CD4-positive, alpha-beta memory T cell (primary cell): ENCODE data around the gene AURKB. TPM values are rescaled to one million over a fixed set of nuclear protein-coding genes. Genes with fewer than 3 reads are reported as not detected.

Experiments used
- CTCF ChIA-PET: fragments of 350-600 bp; sonication (Branson Sonifier 250); formaldehyde crosslinking; loops from one replicate; lab custom pipeline; 2021; ENCODE audit warnings: inconsistent platforms; ENCODE audit not compliant: partially characterized antibody; lab: Charles Lee
- POLR2A ChIA-PET: fragments of 350-600 bp; sonication (Branson Sonifier 250); formaldehyde crosslinking; loops from one replicate; lab custom pipeline; 2021; ENCODE audit not compliant: partially characterized antibody; lab: Charles Lee
- DNase-seq, 5 donors: peaks; one replicate each; pipeline versions ENCODE4 v3.0.0 to v3.0.0-alpha.2; 2020 to 2022; ENCODE audit warnings: mixed read lengths in 1 of 5
- H3K27ac ChIP-seq: one replicate; pipeline ENCODE4 v1.7.0; 2013; ENCODE audit warnings: low read depth, low read length
- H3K27me3 ChIP-seq: 2 replicates; pipeline ENCODE4 v1.7.0; 2013; ENCODE audit warnings: mild to moderate bottlenecking, low read length, moderate library complexity; ENCODE audit not compliant: insufficient read depth
- H3K36me3 ChIP-seq: 2 replicates; pipeline ENCODE4 v1.7.0; 2013; ENCODE audit warnings: mild to moderate bottlenecking, low read length, moderate library complexity; ENCODE audit not compliant: insufficient read depth
- H3K4me1 ChIP-seq: 2 replicates; pipeline ENCODE4 v1.7.0; 2013; ENCODE audit warnings: mild to moderate bottlenecking, low read length, moderate library complexity; ENCODE audit not compliant: insufficient read depth
- H3K4me3 ChIP-seq, 2 donors: one replicate each; pipeline ENCODE4 v1.7.0; 2013; ENCODE audit warnings: low read length in 2 of 2, mild to moderate bottlenecking in 1 of 2
- H3K9me3 ChIP-seq, 2 donors: one replicate each; pipeline ENCODE4 v1.7.0; 2013; ENCODE audit warnings: low read length in 2 of 2, control low read depth in 1 of 2; ENCODE audit not compliant: control insufficient read depth in 1 of 2
- H3K27ac Mint-ChIP-seq, 7 donors: one replicate each; pipeline ENCODE4 v1.8.0; 2020 to 2021; ENCODE audit warnings: mixed read lengths in 7 of 7, mild to moderate bottlenecking in 6 of 7, inconsistent platforms in 3 of 7, moderate library complexity in 3 of 7
- H3K27me3 Mint-ChIP-seq, 2 donors: one replicate each; pipeline ENCODE4 v1.8.0; 2020 to 2021; ENCODE audit warnings: mixed read lengths in 2 of 2
- H3K36me3 Mint-ChIP-seq, 2 donors: one replicate each; pipeline ENCODE4 v1.8.0; 2020 to 2021; ENCODE audit warnings: mixed read lengths in 2 of 2, inconsistent platforms in 1 of 2, mild to moderate bottlenecking in 1 of 2
- H3K4me1 Mint-ChIP-seq, 4 donors: one replicate each; pipeline ENCODE4 v1.8.0; 2020 to 2021; ENCODE audit warnings: mixed read lengths in 4 of 4, mild to moderate bottlenecking in 1 of 4
- H3K4me3 Mint-ChIP-seq, 8 donors: one replicate each; pipeline ENCODE4 v1.8.0; 2020 to 2021; ENCODE audit warnings: mixed read lengths in 8 of 8, mild to moderate bottlenecking in 7 of 8, moderate library complexity in 6 of 8, inconsistent platforms in 3 of 8
- H3K9me3 Mint-ChIP-seq, 8 donors: one replicate each; pipeline ENCODE4 v1.8.0; 2020 to 2021; ENCODE audit warnings: mixed read lengths in 8 of 8, mild to moderate bottlenecking in 5 of 8, inconsistent platforms in 3 of 8, moderate library complexity in 1 of 8
- intact Hi-C: fragments of 100-400 bp; cut with micrococcal nuclease; formaldehyde crosslinking; loops from one replicate; pipeline ENCODE4 v1.15.1; 2023
- polyA plus RNA-seq, 2 donors: library from polyadenylated mRNA; unstranded; fragments of 300-500 nt; fragmentation: Illumina TruSeq; gene quantifications; one replicate each; pipeline ENCODE4 v1.2.3, GENCODE V29; 2021
- total RNA-seq, 2 experiments: library from RNA; stranded (reverse); gene quantifications; one replicate each; pipeline ENCODE4 v1.2.3, GENCODE V29; 2021

Gene AURKB
- under 1 TPM; 0.67 to 0.83 TPM for total RNA-seq
- polyA plus RNA-seq: under 1 TPM in 1 of 2 donors, not detected in 1; 0.36 TPM

DNA sequence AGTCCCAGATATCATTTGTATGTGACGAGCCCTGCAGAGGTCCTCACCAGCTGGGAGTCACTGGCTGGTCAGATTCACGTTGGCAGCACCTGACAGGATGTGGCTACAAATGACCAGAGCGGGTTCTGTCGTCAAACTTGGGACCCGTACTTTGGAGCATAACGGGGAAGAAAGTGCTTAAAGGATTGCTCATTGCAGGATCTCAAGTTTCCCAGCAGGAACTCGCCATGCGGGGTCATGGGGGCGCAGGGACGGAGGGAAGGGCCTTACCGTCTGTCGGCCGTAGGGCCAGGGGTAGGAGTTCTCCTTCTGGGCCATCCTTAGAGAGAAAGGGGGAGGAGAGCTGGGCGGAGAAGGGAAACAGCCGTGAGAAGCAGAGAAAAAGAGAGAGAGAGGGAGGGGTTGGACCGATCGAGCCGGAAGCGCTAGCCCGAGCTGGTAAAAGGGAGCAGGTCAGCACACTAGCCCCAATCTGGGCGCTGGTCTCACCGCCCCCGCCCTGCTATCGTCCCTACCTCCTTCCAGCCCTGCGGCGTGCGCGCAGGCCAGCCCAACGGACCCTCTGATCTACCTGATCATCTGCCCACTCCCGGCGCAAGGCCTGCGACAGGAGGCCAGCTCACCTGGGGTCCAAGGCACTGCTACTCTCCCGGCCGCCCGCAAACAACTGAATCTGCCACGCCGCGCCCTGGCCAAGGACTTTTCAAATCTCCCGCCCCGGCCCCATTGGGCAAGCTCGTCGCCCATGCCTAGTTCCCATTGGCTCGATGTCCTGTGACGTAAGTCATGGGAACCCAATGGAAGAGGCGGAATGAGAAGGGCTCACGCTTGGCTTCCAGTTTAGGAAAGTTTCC is at the start of gene AURKB:
TSS of gene AURKB (minus strand) at position 669 of the 854 bp plus-strand sequence. CDS start at position 318, 351 bp downstream.
- peaks cover 0 to 2% (median 0%) of the 10 kb centered on the region in 8 donors for H3K9me3 Mint-ChIP-seq
- Histone ChIP-seq H3K27ac (peak within 1 kb of the TSS; percentile 69), H3K9me3 (no peaks in the 10 kb centered on the region), H3K4me3 (peak within 1 kb of the TSS; percentile 71 to 83), H3K36me3 (no peaks in the 10 kb centered on the region), H3K4me1 (peaks cover 15% of the 10 kb centered on the region), H3K27me3 (no peaks in the 10 kb centered on the region)
- no peaks in the 10 kb centered on the region for H3K36me3 Mint-ChIP-seq
- ChIA-PET POLR2A (interaction anchor here (0.6 to 5.0 kb wide), 22 partner anchors 9 to 353 kb away, joined by 3 to 74 read pairs (median 6); partner anchors contain the start of genes ALOXE3, BORCS6, CTC1 and NAA38), CTCF (interaction anchor here (0.9 to 1.8 kb wide), 7 partner anchors 11 to 116 kb away, joined by 3 to 6 read pairs (median 4); partner anchors contain the start of genes ALOXE3 and SLC25A35)
- peaks cover 13 to 21% (median 17%) of the 10 kb centered on the region in 4 donors for H3K4me1 Mint-ChIP-seq
- H3K4me3 Mint-ChIP-seq: peak within 1 kb of the TSS; percentile 85 to 96 (median 92)
- H3K27me3 Mint-ChIP-seq: no peaks in the 10 kb centered on the region
- peak; percentile 90 to 98 (median 90) for DNase-seq
- intact Hi-C loops: loop anchor here (1.0 kb wide), 3 partner anchors 10 to 23 kb away; no protein-coding TSS in a partner anchor
- H3K27ac Mint-ChIP-seq: peak within 1 kb of the TSS; percentile 82 to 95 (median 94)

DNA sequence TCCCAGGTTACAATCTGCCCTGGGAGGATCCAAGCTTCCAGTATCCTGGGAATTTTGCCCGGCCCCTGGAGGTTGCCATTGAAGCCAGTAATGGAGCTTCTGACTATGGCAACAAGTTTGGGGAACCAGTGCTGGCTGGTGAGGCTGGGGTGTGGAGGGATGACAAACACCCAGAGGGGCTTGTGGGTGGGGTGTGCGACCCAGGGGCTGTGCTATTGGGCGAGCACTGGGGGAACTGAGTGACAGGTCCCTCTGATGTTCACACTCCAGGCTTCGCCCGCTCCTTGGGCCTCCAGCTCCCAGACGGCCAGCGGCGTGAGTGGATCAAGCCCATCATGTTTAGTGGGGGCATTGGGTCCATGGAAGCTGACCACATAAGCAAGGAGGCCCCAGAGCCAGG is 47.4 kb upstream of the AURKB start:
- intact Hi-C loops: no loop called here
- Mint-ChIP-seq H3K36me3 (peaks cover 15 to 34% of the 10 kb centered on the region in 2 donors), H3K27ac (no peak overlapping the region), H3K27me3 (no peaks in the 10 kb centered on the region), H3K9me3 (no peaks in the 10 kb centered on the region), H3K4me3 (no peak overlapping the region), H3K4me1 (no peaks in the 10 kb centered on the region)
- Histone ChIP-seq H3K27me3 (no peaks in the 10 kb centered on the region), H3K36me3 (peaks cover 10% of the 10 kb centered on the region), H3K4me3 (no peak overlapping the region), H3K9me3 (no peaks in the 10 kb centered on the region), H3K4me1 (no peaks in the 10 kb centered on the region), H3K27ac (no peak overlapping the region)
- ChIA-PET CTCF (interaction anchor here (0.6 kb wide), 1 partner anchor 179 kb away, joined by 3 read pairs; no protein-coding TSS in a partner anchor), POLR2A (interaction anchor here (1.7 kb wide), 1 partner anchor 11 kb away, joined by 4 read pairs; no protein-coding TSS in a partner anchor)
- DNase-seq: no peak

DNA sequence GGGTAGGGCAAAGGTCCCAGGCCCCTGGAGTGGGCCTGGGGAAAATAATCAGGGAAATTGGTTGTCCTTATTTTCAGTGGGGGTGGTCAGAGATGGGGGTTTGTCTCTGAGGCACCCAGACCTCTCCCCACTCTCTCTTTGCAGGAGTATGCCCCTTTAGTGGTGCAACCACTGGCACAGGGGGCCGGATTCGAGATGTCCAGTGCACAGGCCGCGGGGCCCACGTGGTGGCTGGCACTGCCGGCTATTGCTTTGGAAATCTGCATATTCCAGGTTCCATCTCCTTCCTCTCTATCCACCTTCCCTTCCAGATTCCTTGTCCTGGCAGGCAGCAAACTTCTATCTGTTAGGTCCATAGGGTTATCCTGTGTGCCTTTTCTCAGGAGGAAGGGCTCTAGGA is 46.3 kb upstream of the AURKB start:
- Mint-ChIP-seq H3K4me3 (no peak overlapping the region), H3K4me1 (no peaks in the 10 kb centered on the region), H3K27me3 (no peaks in the 10 kb centered on the region), H3K27ac (no peak overlapping the region), H3K9me3 (no peaks in the 10 kb centered on the region), H3K36me3 (peaks cover 13 to 28% of the 10 kb centered on the region in 2 donors)
- H3K36me3 ChIP-seq: peaks cover 10% of the 10 kb centered on the region
- H3K27me3 ChIP-seq: no peaks in the 10 kb centered on the region
- intact Hi-C loops: no loop called here
- H3K9me3 ChIP-seq: no peaks in the 10 kb centered on the region
- DNase-seq: no peak
- H3K4me3 ChIP-seq: no peak overlapping the region
- POLR2A ChIA-PET: no interaction called here
- CTCF ChIA-PET: no interaction called here
- no peaks in the 10 kb centered on the region for H3K4me1 ChIP-seq
- H3K27ac ChIP-seq: no peak overlapping the region

DNA sequence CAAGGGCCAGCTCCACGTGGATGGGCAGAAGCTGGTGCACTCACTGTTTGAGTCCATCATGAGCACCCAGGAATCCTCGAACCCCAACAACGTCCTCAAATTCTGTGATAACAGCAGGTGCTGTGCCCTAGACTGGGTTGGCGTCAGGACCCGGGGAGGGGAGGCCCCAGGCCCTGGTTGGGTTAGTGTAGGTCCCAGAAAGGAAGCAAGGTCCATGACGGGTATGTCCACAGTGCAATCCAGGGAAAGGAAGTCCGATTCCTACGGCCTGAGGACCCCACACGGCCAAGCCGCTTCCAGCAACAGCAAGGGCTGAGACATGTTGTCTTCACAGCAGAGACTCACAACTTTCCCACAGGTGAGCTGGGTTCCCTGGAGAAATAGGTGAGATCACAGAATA is 45.9 kb upstream of the AURKB start:
- Histone ChIP-seq H3K9me3 (no peaks in the 10 kb centered on the region), H3K27ac (no peak overlapping the region), H3K27me3 (no peaks in the 10 kb centered on the region), H3K36me3 (peaks cover 10% of the 10 kb centered on the region), H3K4me1 (no peaks in the 10 kb centered on the region), H3K4me3 (no peak overlapping the region)
- Mint-ChIP-seq H3K36me3 (peaks cover 13 to 28% of the 10 kb centered on the region in 2 donors), H3K27ac (no peak overlapping the region), H3K4me1 (no peaks in the 10 kb centered on the region), H3K4me3 (no peak overlapping the region), H3K27me3 (no peaks in the 10 kb centered on the region), H3K9me3 (no peaks in the 10 kb centered on the region)
- no peak for DNase-seq
- ChIA-PET POLR2A (interaction anchor here (0.5 to 0.8 kb wide), 2 partner anchors 9 to 172 kb away, joined by 3 read pairs; no protein-coding TSS in a partner anchor), CTCF (interaction anchor here (0.7 kb wide), 1 partner anchor 137 kb away, joined by 3 read pairs; no protein-coding TSS in a partner anchor)
- intact Hi-C loops: no loop called here

DNA sequence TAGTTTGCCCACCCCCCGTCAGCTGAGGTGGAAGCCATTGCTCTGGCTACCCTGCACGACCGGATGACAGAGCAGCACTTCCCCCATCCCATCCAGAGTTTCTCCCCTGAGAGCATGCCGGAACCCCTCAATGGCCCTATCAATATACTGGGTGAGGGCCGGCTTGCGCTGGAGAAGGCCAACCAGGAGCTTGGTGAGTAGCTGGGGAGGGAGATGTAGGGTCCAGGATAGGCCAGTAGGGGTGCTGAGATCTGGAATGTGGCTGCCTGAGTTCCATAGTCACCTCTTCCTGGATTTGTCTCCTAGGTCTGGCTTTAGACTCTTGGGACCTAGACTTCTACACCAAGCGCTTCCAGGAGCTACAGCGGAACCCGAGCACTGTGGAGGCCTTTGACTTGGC is 45.1 kb upstream of the AURKB start:
- no peak overlapping the region for H3K27ac ChIP-seq
- no peaks in the 10 kb centered on the region for H3K27me3 ChIP-seq
- ChIA-PET POLR2A (interaction anchor here (0.5 to 0.8 kb wide), 2 partner anchors 9 to 171 kb away, joined by 3 read pairs; no protein-coding TSS in a partner anchor), CTCF (interaction anchor here (0.7 kb wide), 1 partner anchor 136 kb away, joined by 3 read pairs; no protein-coding TSS in a partner anchor)
- no peaks in the 10 kb centered on the region for H3K9me3 ChIP-seq
- peak overlapping the region in 1 of 7 donors; percentile 29 for H3K27ac Mint-ChIP-seq
- intact Hi-C loops: no loop called here
- H3K4me1 ChIP-seq: no peaks in the 10 kb centered on the region
- H3K4me3 Mint-ChIP-seq: no peak overlapping the region
- H3K36me3 Mint-ChIP-seq: peaks cover 9 to 22% of the 10 kb centered on the region in 2 donors
- no peak for DNase-seq
- no peaks in the 10 kb centered on the region for H3K9me3 Mint-ChIP-seq
- peaks cover 2 to 4% (median 3%) of the 10 kb centered on the region in 4 donors for H3K4me1 Mint-ChIP-seq
- no peak overlapping the region for H3K4me3 ChIP-seq
- no peaks in the 10 kb centered on the region for H3K27me3 Mint-ChIP-seq
- peaks cover 10% of the 10 kb centered on the region for H3K36me3 ChIP-seq

DNA sequence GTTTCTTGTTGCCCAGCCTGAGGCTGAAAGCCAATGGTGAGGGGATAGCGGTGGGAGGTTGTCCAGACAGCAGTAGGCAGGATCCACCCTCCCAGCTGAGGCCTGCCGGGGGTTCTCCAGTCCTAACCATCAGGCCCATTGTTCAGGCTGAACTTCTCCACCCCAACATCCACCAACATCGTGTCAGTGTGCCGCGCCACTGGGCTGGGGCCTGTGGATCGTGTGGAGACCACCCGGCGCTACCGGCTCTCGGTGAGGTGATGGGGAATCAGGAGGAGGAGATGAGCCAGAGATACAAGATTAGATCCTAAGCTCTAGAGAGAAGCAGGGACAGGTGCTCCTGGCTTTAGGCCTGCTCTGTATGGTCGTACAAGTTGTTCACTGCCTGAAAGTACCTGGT is 44.5 kb upstream of the AURKB start:
- POLR2A ChIA-PET: no interaction called here
- H3K4me3 ChIP-seq: no peak overlapping the region
- no peaks in the 10 kb centered on the region for H3K27me3 Mint-ChIP-seq
- H3K4me3 Mint-ChIP-seq: no peak overlapping the region
- H3K4me1 ChIP-seq: peaks cover 3% of the 10 kb centered on the region
- H3K36me3 Mint-ChIP-seq: peaks cover 9 to 18% of the 10 kb centered on the region in 2 donors
- peaks cover 10% of the 10 kb centered on the region for H3K36me3 ChIP-seq
- no peak for DNase-seq
- no peaks in the 10 kb centered on the region for H3K9me3 ChIP-seq
- H3K27me3 ChIP-seq: no peaks in the 10 kb centered on the region
- peaks cover 7 to 10% (median 8%) of the 10 kb centered on the region in 4 donors for H3K4me1 Mint-ChIP-seq
- H3K27ac Mint-ChIP-seq: no peak overlapping the region
- intact Hi-C loops: no loop called here
- CTCF ChIA-PET: no interaction called here
- H3K27ac ChIP-seq: no peak overlapping the region
- peaks cover 0 to under 1% (median 0%) of the 10 kb centered on the region in 8 donors for H3K9me3 Mint-ChIP-seq

DNA sequence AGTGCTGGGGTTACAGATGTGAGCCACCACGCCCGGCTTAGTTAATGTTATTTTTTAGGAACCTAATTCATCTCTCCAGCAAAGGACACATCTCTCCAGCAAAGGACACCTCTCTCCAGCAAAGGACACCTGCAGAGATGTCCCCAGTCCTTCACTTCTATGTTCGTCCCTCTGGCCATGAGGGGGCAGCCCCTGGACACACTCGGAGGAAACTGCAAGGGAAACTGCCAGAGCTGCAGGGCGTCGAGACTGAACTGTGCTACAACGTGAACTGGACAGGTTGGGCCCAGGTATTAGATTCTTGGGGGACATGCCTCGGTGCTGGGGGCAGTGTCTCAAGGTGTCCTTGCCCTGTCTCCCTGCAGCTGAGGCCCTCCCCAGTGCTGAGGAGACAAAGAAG is 43.4 kb upstream of the AURKB start:
- Histone ChIP-seq H3K27ac (no peak overlapping the region), H3K9me3 (no peaks in the 10 kb centered on the region), H3K27me3 (no peaks in the 10 kb centered on the region), H3K36me3 (peaks cover 10% of the 10 kb centered on the region), H3K4me3 (no peak overlapping the region), H3K4me1 (peaks cover 9% of the 10 kb centered on the region)
- no peak overlapping the region for H3K27ac Mint-ChIP-seq
- DNase-seq: peak in 1 of 5 donors; percentile 4
- ChIA-PET CTCF (interaction anchor here (1.3 kb wide), 1 partner anchor 41 kb away, joined by 3 read pairs; the partner anchor contains the start of gene SLC25A35), POLR2A (no interaction called here)
- intact Hi-C loops: no loop called here
- peaks cover 0 to 6% (median 0%) of the 10 kb centered on the region in 8 donors for H3K9me3 Mint-ChIP-seq
- H3K27me3 Mint-ChIP-seq: peaks cover 0 to 2% of the 10 kb centered on the region in 2 donors
- peaks cover 9 to 24% of the 10 kb centered on the region in 2 donors for H3K36me3 Mint-ChIP-seq
- H3K4me3 Mint-ChIP-seq: no peak overlapping the region
- peaks cover 14 to 21% (median 17%) of the 10 kb centered on the region in 4 donors for H3K4me1 Mint-ChIP-seq
